NCI-H2196 (cell line): ENCODE measurements around the gene GRID1.

ENCODE experiments used
- DNase-seq: peaks from one replicate; lab custom pipeline; 2025; ENCODE audit not compliant: unreplicated experiment; lab: John Stamatoyannopoulos, UW

Gene GRID1

GRCh38 chr10:85614566-85614965 is 752.0 kb downstream of the GRID1 start:
- no peak for DNase-seq

GRCh38 chr10:85613391-85613790 is 753.2 kb downstream of the GRID1 start:
- DNase-seq = no peak

GRCh38 chr10:85612833-85613232 is 753.8 kb downstream of the GRID1 start:
- DNase-seq = no peak

GRCh38 chr10:85612378-85612775 is 754.2 kb downstream of the GRID1 start:
- no peak for DNase-seq

GRCh38 chr10:85611746-85612377 is 754.7 kb downstream of the GRID1 start:
- DNase-seq = no peak

- DNase-seq = no peak
Observed at GRCh38 chr10:85611093-85611740, 755.4 kb downstream of the GRID1 start.

- DNase-seq = no peak
Observed at GRCh38 chr10:85610381-85611092, 756.1 kb downstream of the GRID1 start.

GRCh38 chr10:85609509-85609908 is 757.1 kb downstream of the GRID1 start:
- DNase-seq = no peak

GRCh38 chr10:85608706-85609105 is 757.9 kb downstream of the GRID1 start:
- DNase-seq = no peak

GRCh38 chr10:85607043-85607695 is 759.4 kb downstream of the GRID1 start:
- DNase-seq = no peak

- no peak for DNase-seq
Observed at GRCh38 chr10:85606401-85606800, 760.2 kb downstream of the GRID1 start.

- no peak for DNase-seq
Observed at GRCh38 chr10:85604884-85605283, 761.7 kb downstream of the GRID1 start.

GRCh38 chr10:85604136-85604725 is 762.4 kb downstream of the GRID1 start:
- DNase-seq = no peak

GRCh38 chr10:85603151-85603940 is 763.2 kb downstream of the GRID1 start:
- no peak for DNase-seq

GRCh38 chr10:85602713-85603112 is 763.9 kb downstream of the GRID1 start:
- DNase-seq = no peak

- DNase-seq = no peak
Observed at GRCh38 chr10:85602306-85602705, 764.3 kb downstream of the GRID1 start.

- DNase-seq = no peak
Observed at GRCh38 chr10:85601526-85601925, 765.1 kb downstream of the GRID1 start.

- no peak for DNase-seq
Observed at GRCh38 chr10:85600744-85601081, 765.9 kb downstream of the GRID1 start.

- no peak for DNase-seq
Observed at GRCh38 chr10:85600026-85600743, 766.4 kb downstream of the GRID1 start.

GRCh38 chr10:85599081-85599480 is 767.5 kb downstream of the GRID1 start:
- no peak for DNase-seq
